B cell (primary cell): Measurements from ENCODE around the gene TMEM255B.

Experiments used
- CTCF ChIP-seq: fragments of 200-600 bp; IDR thresholded peaks from one replicate; pipeline ENCODE4 v1.8.0; 2022; ENCODE audit warnings: antibody characterized with exemption, mild to moderate bottlenecking
- EZH2 ChIP-seq: IDR thresholded peaks from 2 replicates; pipeline ENCODE4 v1.6.1; 2012; ENCODE audit warnings: borderline replicate concordance, low read depth, mild to moderate bottlenecking, moderate library complexity, low read length; ENCODE audit not compliant: insufficient read depth, poor library complexity, severe bottlenecking

GRCh38 chr13:113841353-113841650 lies 82.3 kb downstream of the TMEM255B start:
- TF ChIP-seq CTCF (no peak), EZH2 (no peak)
